ENCODE data around the gene PSMG1. TPM values are rescaled to one million over a fixed set of nuclear protein-coding genes. Genes with fewer than 3 reads are reported as not detected.

Gene PSMG1
- total RNA-seq, 1 experiment from 2014 or later, result 78.8 TPM

DNA sequence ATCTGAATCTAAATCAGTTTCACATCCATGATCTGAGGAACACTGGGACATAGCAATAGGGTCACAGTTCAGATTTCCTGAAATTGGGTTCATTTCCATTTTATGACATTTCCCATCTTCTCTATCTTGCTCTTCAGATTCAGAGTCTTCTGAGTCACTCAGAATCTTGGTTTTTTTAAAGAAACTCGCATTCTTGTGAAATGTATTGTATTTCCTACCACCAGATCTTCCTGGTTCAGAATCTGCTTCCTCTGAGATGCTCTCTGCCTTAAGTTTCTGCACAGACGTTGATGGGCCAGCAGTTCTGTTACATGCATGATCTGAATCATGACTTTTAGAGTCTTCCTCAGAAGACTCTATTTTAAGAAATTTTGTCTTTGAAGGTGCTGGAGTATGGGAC is 15.5 kb upstream of the PSMG1 start:
- no peaks in the 10 kb centered on the region for H4K20me1 ChIP-seq (ENCODE audit: control insufficient read depth, insufficient read depth, insufficient read length)
- TF ChIP-seq, protein P1, sequence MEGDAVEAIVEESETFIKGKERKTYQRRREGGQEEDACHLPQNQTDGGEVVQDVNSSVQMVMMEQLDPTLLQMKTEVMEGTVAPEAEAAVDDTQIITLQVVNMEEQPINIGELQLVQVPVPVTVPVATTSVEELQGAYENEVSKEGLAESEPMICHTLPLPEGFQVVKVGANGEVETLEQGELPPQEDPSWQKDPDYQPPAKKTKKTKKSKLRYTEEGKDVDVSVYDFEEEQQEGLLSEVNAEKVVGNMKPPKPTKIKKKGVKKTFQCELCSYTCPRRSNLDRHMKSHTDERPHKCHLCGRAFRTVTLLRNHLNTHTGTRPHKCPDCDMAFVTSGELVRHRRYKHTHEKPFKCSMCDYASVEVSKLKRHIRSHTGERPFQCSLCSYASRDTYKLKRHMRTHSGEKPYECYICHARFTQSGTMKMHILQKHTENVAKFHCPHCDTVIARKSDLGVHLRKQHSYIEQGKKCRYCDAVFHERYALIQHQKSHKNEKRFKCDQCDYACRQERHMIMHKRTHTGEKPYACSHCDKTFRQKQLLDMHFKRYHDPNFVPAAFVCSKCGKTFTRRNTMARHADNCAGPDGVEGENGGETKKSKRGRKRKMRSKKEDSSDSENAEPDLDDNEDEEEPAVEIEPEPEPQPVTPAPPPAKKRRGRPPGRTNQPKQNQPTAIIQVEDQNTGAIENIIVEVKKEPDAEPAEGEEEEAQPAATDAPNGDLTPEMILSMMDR (conservative IDR thresholded peaks at IDR 0.05), result no peak
- no peaks in the 10 kb centered on the region for H3K23me2 ChIP-seq (ENCODE audit: insufficient read length, low read depth, low read length, poor library complexity, severe bottlenecking)
- H2AFZ ChIP-seq (ENCODE audit: low read length), result no peak overlapping the region
- H3K4me1 ChIP-seq (ENCODE audit: insufficient read depth, low read length), result no peaks in the 10 kb centered on the region
- no peaks in the 10 kb centered on the region for H3K27me3 Mint-ChIP-seq (ENCODE audit: low read depth)
- no peak overlapping the region for H2BK20ac ChIP-seq (ENCODE audit: low read depth, low read length, poor library complexity, severe bottlenecking)
- H2BK120ac ChIP-seq (ENCODE audit: low read depth, low read length, poor library complexity, severe bottlenecking), result no peak overlapping the region
- H2AK5ac ChIP-seq (ENCODE audit: insufficient read length, low read length), result no peak overlapping the region
- H2BK5ac ChIP-seq (ENCODE audit: insufficient read length, low read length), result no peak overlapping the region
- no CpG with 5 or more reads among the region's 2 CpGs for WGBS (ENCODE audit: extremely low coverage, insufficient read length, low lambda C conversion rate)
- H3K4me1 Mint-ChIP-seq, result no peaks in the 10 kb centered on the region
- H4K8ac ChIP-seq (replicated peaks; ENCODE audit: insufficient read length, low read depth, low read length), result no peak overlapping the region
- no peak for DNase-seq
- no peak overlapping the region for H3K18ac ChIP-seq (ENCODE audit: insufficient read length, low read depth, low read length)
- H3K36me3 Mint-ChIP-seq (ENCODE audit: insufficient read depth in 1 of 3, low read depth in 3 of 3), result peaks cover 18 to 81% (median 73%) of the 10 kb centered on the region in 3 experiments; a peak in 5 of 7 replicates
- no peaks in the 10 kb centered on the region for H3K79me1 ChIP-seq (ENCODE audit: insufficient read depth, low read depth, low read length, poor library complexity, severe bottlenecking)
- no peaks in the 10 kb centered on the region for H3K79me2 ChIP-seq (ENCODE audit: insufficient read depth, low read length)
- no peak overlapping the region for H3K4ac ChIP-seq (ENCODE audit: low read depth, low read length)
- no peak overlapping the region for H4K5ac ChIP-seq (ENCODE audit: insufficient read length, low read depth, low read length)
- H2BK15ac ChIP-seq (ENCODE audit: low read depth, low read length), result no peak overlapping the region
- H3K4me2 ChIP-seq (ENCODE audit: insufficient read depth, insufficient read length, low read length), result no peak overlapping the region
- no peak overlapping the region for H2BK12ac ChIP-seq (ENCODE audit: insufficient read length, low read depth, low read length)
- H3K23ac ChIP-seq (ENCODE audit: insufficient read length, low read depth, low read length), result no peak overlapping the region
- no peak overlapping the region for H4K91ac ChIP-seq (ENCODE audit: insufficient read length, low read depth, low read length)
- no peak overlapping the region for H3T11ph ChIP-seq (ENCODE audit: low read length)
- no peaks in the 10 kb centered on the region for H3K9me3 ChIP-seq (ENCODE audit: control insufficient read depth, low read depth, low read length)
- H3K27ac Mint-ChIP-seq, result no peak overlapping the region
- no peak overlapping the region for H3K56ac ChIP-seq (ENCODE audit: insufficient read length, low read depth, low read length)
- no peaks in the 10 kb centered on the region for H3K27me3 ChIP-seq (ENCODE audit: insufficient read depth, low read length)
- H3K9ac ChIP-seq (ENCODE audit: extremely low read depth, insufficient read length, low read length), result no peak overlapping the region
- no peaks in the 10 kb centered on the region for H3K9me3 Mint-ChIP-seq
- H3K27ac ChIP-seq (ENCODE audit: insufficient read length, low read depth, low read length), result no peak overlapping the region
- no peak overlapping the region for H3K14ac ChIP-seq (ENCODE audit: insufficient read depth, low read length)
- H3K4me3 Mint-ChIP-seq, result no peak overlapping the region

All from H9 (cell line).